Pancreas (tissue), 10 donors: ENCODE measurements around the gene COPS2. TPM values are rescaled to one million over a fixed set of nuclear protein-coding genes. Genes with fewer than 3 reads are reported as not detected.
A peak's percentile ranks its signal among the peaks of the same experiment; 100 is the strongest.
"Not testable (repeated sequence)": the region's sequence is repeated elsewhere in the genome, so short reads cannot be mapped to it uniquely, and the experiment has no call there.

ENCODE experiments used
- ATAC-seq, 4 donors: fragments of 200-7000 bp; cut with Tn5 transposase; one replicate each; pipeline versions ENCODE4 v1.8.0 to v1.9.1; 2020; ENCODE audit warnings: mild to moderate bottlenecking in 4 of 4, moderate library complexity in 4 of 4
- DNase-seq, 6 donors: peaks; one replicate each; pipeline ENCODE4 v3.0.0-alpha.2; 2020
- FAIRE-seq: peaks from 2 replicates; lab custom pipeline; 2012; peaks lifted over from hg19 to GRCh38; lab: Jason Lieb, UNC
- H3K27ac ChIP-seq, 4 donors: fragments of 200-600 bp; sonication (generic); 1 replicate in 3 of 4; 2 replicates in 1 of 4; pipeline versions ENCODE4 v1.5.0 to v1.8.0; 2020
- H3K27me3 ChIP-seq, 4 donors: fragments of 200-600 bp; one replicate each; pipeline ENCODE4 v1.8.0; 2021
- H3K36me3 ChIP-seq, 3 donors: fragments of 200-600 bp; sonication (generic) in 1 of 3; one replicate each; pipeline versions ENCODE4 v1.5.0 to v1.8.0; 2020 to 2021
- H3K4me1 ChIP-seq, 3 donors: fragments of 200-600 bp; one replicate each; pipeline ENCODE4 v1.8.0; 2021
- H3K4me3 ChIP-seq, 4 donors: fragments of 200-600 bp; sonication (generic) in 2 of 4; one replicate each; pipeline versions ENCODE4 v1.5.0 to v1.8.0; 2020 to 2021
- H3K9me3 ChIP-seq, 4 donors: fragments of 200-600 bp; one replicate each; pipeline ENCODE4 v1.8.0; 2021
- CTCF ChIP-seq, 4 donors: fragments of 200-600 bp; sonication (generic) in 3 of 4; IDR thresholded peaks; one replicate each; pipeline versions ENCODE4 v1.5.0 to v1.8.0; 2021; ENCODE audit warnings: antibody characterized with exemption in 4 of 4
- WGBS, 2 donors: extraction: QIAGEN DNeasy Blood & Tissue Kit; methylation state at CpG; one replicate each; pipeline ENCODE4 v1.1.7; 2013; 5-methylcytosine and 5-hydroxymethylcytosine counted together
- intact Hi-C, 3 donors: fragments of 100-400 bp; cut with DNase I; formaldehyde crosslinking; loops; one replicate each; pipeline versions ENCODE4 v1.11.1 to v1.14.2; 2022
- polyA plus RNA-seq, 2 donors: library from polyadenylated mRNA; stranded (reverse); fragments of 200-250 nt; gene quantifications; one replicate each; pipeline ENCODE4 v1.2.3, GENCODE V29; 2013
- total RNA-seq, 6 donors: library from RNA; stranded (reverse); fragmentation: NEBNext Ultra II Directional in 4 of 6; extraction: Animal tissue kit (Norgen Biotek cat#: 25700) in 4 of 6; gene quantifications; one replicate each; pipeline versions ENCODE4 v1.2.1 to v1.2.4, GENCODE V29; 2021 to 2023
- donor health status: healthy with polysubstance abuse.
- donor health status: DM: no; HTN: no; CAD: no; lungs with moderate emphysema.
- donor health status: DM: no; HTN: no; CAD: no.
- donor health status: control.
- donor health status: control.
- donor health status: Bipolar disorder and iron deficiency.
- donor health status: DM: yes; HTN: yes; CAD: no.
- donor health status: DM: no; HTN: no; CAD: no.
- donor health status: DM: no; HTN: no; CAD: no.
- donor health status: DM: yes; HTN: yes; CAD: no.

The COPS2 gene
- total and polyA plus RNA-seq, 8 donors: 22.6 to 56.3 (median 38.6) TPM

GRCh38 chr15:49190586-49190985 is 35.2 kb upstream of the COPS2 start:
- Histone ChIP-seq H3K36me3 (no peaks in the 10 kb centered on the region), H3K27me3 (no peaks in the 10 kb centered on the region), H3K27ac (no peak overlapping the region), H3K4me3 (no peak overlapping the region), H3K4me1 (peaks cover 0 to 2% (median 0%) of the 10 kb centered on the region in 3 donors), H3K9me3 (no peaks in the 10 kb centered on the region)
- intact Hi-C loops: no loop called here
- WGBS, 2 donors: 86 to 92% methylated on average over 2 of the region's 2 CpGs
- DNase-seq: no peak
- no peak for TF ChIP-seq CTCF (IDR thresholded peaks at IDR 0.05)
- no peak for FAIRE-seq
- no peak for ATAC-seq

- intact Hi-C loops: no loop called here
- H3K9me3 ChIP-seq: no peaks in the 10 kb centered on the region
- DNase-seq (no peak), FAIRE-seq (no peak), ATAC-seq (no peak)
- H3K4me1 ChIP-seq: no peaks in the 10 kb centered on the region
- H3K36me3 ChIP-seq: no peaks in the 10 kb centered on the region
- 92 to 99% methylated on average over 2 of the region's 2 CpGs for WGBS, 2 donors
- H3K27me3 ChIP-seq: no peaks in the 10 kb centered on the region
- no peak overlapping the region for H3K27ac ChIP-seq
- TF ChIP-seq CTCF (IDR thresholded peaks at IDR 0.05): no peak
- H3K4me3 ChIP-seq: no peak overlapping the region
Measured at GRCh38 chr15:49189631-49190030, 34.2 kb upstream of the COPS2 start.

GRCh38 chr15:49188933-49189332 is 33.5 kb upstream of the COPS2 start:
- Histone ChIP-seq H3K4me3 (no peak overlapping the region), H3K9me3 (no peaks in the 10 kb centered on the region), H3K4me1 (no peaks in the 10 kb centered on the region), H3K27ac (no peak overlapping the region), H3K27me3 (no peaks in the 10 kb centered on the region), H3K36me3 (no peaks in the 10 kb centered on the region)
- no peak for TF ChIP-seq CTCF (IDR thresholded peaks at IDR 0.05)
- ATAC-seq (no peak), DNase-seq (no peak), FAIRE-seq (no peak)
- intact Hi-C loops: no loop called here
- 94% methylated on average over 2 of the region's 2 CpGs for WGBS, 2 donors

GRCh38 chr15:49187549-49188245 is 32.3 kb upstream of the COPS2 start:
- peak; percentile 79 to 92 (median 89) for ATAC-seq
- no peaks in the 10 kb centered on the region for H3K9me3 ChIP-seq
- H3K36me3 ChIP-seq: no peaks in the 10 kb centered on the region
- no peak overlapping the region for H3K27ac ChIP-seq
- intact Hi-C loops: no loop called here
- no peak overlapping the region for H3K4me3 ChIP-seq
- no peaks in the 10 kb centered on the region for H3K27me3 ChIP-seq
- peak in 3 of 6 donors; percentile 22 to 25 (median 23) for DNase-seq
- FAIRE-seq: no peak
- 38 to 43% methylated on average over 2 of the region's 2 CpGs for WGBS, 2 donors
- TF ChIP-seq CTCF (IDR thresholded peaks at IDR 0.05): no peak
- no peaks in the 10 kb centered on the region for H3K4me1 ChIP-seq

DNA sequence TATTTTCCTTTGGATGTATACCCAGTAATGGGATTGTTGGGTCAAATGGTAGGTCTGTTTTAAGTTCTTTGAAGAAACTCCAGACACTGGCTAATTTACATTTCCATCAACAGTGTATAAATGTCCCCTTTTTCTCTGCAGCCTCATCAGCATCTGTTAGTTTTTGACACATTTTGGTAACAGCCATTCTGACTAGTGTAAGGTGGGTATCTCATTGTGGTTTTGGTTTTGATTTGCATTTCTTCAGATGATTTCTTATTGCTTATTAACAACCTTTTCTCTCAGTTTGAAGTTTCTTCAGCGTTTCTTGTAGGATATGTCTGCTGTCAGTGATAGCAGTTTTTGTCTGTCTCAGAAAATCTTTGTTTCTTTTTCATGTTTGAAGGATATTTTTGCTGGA is 30.1 kb upstream of the COPS2 start:
- Histone ChIP-seq H3K27me3 (no peaks in the 10 kb centered on the region), H3K27ac (no peak overlapping the region), H3K9me3 (no peaks in the 10 kb centered on the region), H3K36me3 (no peaks in the 10 kb centered on the region), H3K4me1 (no peaks in the 10 kb centered on the region), H3K4me3 (no peak overlapping the region)
- DNase-seq (no peak), FAIRE-seq (no peak), ATAC-seq (no peak)
- no peak for TF ChIP-seq CTCF (IDR thresholded peaks at IDR 0.05)
- WGBS, 2 donors: 97 to 100% methylated on average over 1 of the region's 1 CpG
- intact Hi-C loops: no loop called here

DNA sequence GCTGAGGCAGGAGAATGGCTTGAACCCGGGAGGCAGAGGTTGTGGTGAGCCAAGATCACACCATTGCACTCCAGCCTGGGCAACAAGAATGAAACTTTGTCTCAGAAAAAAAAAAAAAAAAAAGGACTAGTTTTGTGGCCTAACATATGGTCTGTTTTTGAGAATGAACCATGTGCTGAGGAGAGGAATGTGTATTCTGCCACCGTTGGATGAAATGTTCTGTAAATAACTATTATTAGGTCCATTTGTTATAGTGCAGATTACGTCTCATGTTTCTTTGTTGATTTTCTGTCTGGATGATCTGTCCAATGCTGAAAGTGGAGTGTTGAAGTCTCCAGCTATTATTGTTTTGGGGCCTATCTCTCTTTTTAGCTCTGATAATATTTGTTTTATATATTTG is 28.3 kb upstream of the COPS2 start:
- H3K4me1 ChIP-seq, intact Hi-C loops, H3K27ac ChIP-seq, H3K9me3 ChIP-seq, DNase-seq, H3K27me3 ChIP-seq, H3K4me3 ChIP-seq, H3K36me3 ChIP-seq, FAIRE-seq, ATAC-seq: not testable (repeated sequence)
- 65% methylated on average over 3 of the region's 3 CpGs for WGBS, 2 donors
